Measurements from ENCODE around the gene IL19.

IL19 gene

DNA sequence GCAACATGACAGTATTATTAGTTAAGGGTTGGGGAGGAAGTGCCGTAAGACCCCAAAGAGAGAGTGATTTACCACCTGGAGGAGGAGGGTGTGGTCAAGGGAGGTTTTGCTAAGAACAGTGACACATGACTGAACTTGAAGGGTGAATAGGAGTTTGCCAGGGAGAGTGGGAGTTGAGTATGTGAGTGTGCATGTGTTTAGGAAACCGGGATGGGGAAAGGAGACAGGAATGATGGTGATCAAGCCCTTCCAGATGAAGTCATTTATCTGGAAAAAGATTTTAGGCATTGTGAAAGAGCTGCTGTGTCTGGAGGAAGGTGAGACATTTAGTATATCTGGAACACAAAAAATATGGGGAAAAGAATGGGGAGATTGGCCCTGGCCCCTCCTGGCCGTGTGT is 29.8 kb downstream of the IL19 start:
- no peak for DNase-seq (ENCODE audit: low read depth in 2 of 2)

DNA sequence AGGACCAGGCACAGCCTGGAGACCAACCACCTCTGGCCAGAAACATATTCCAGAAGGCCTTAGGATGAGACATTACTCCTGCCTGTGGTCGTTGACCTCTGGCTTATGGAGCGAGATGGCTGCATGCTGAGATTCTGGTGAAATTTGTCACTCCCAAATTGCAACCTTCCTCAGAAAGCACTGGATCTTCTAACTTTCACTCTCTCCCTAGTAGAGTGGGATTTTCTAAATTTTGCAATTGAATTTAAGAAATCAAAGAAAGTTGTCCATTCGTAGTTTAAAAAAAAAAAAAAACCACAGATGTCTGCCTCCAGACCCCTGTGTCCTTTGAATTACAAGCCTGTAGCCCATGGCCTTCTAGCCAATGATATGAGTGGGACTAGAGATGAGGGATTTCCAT is 30.3 kb downstream of the IL19 start:
- DNase-seq (ENCODE audit: low read depth in 2 of 2) = no peak

DNA sequence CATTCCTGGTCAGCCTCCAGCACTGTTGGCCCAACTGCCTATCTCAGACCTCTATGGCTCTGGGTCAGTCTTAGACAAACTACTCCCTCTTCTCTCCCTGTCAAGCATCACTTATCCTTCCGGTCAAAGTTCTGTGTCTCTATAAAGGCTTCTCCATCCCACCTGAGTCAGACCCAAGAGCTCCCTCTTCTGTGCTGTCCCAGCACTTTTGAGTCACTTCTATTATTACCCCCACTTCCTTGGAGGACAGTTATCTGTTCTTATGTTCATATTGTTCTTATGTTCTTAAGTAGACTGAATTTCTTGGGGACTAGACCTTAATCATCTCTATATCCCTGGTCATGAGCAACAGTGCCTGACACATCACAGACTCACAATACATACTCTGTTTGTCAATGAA is 30.9 kb downstream of the IL19 start:
- DNase-seq (ENCODE audit: low read depth in 2 of 2) = no peak

DNA sequence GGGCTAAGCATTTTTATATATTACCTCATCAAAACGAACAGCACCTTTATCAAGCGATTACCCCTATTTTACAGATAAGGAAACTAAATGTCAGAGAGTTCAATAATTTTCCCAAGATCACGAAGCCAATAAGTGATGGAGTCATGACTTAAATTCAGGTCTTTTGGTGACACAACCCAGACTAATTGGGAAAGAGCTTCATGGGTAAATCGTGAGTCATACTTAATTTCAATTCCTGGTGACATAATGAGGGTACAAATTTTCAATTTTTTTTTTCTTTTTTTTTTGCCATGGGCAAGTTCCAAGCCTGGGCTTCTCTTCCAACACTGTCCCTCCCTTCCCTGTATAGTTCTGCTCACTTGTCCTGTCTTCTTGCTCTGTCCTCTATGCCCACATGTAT is 31.8 kb downstream of the IL19 start:
- no peak for DNase-seq (ENCODE audit: low read depth in 2 of 2)

DNA sequence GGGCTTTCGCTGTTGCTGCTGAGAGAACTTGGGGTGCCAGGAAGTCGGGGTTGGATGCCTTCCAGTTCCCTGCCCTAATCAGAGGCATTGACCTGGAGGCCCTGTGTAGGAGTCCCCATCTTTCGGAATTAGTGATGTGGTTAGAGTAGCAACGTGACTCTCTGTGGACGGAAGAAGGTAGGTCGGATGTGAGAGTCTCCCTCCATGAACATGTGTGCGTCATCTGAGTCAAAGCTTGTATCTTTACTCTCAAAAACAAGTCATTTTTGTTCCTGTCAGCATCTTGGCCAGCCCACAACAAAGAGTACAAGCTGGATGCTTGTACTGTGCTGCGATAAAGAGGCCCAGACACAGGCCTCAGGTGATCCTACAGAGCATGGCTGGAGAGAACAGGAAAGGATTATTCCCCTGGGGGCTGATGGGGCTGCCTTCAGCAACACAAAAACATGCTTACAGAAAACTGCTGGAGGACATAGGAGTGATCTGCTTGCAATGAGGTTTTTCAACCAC is 32.7 kb downstream of the IL19 start:
- peak; percentile 42 to 72 for DNase-seq (ENCODE audit: low read depth in 2 of 2)

DNA sequence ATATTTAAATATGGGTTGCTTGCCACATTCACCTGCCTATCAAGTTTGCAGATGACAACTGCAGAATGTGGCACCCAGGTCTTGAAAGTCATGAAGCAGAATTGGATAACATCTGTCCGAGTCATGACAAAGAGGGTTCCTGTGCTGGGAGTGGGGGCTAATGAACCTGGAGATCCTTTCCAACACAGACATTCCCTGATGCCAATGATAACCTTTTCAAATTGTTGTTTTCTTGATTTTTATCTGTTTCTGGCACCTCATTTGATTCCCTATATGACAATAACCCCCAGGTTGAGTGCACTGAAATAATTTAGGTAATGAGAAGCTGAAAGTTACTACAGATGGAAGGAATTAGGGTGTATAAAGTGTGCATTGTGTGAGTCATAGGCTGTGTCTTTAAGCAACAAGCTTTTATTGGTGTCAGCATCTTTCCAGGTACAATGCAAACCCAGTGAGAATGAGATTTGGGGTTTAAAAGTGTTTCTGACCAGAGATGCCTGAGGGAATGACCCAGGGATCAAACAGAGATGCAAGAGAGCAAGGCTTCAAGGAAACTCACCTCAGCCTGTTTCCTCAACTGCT is 33.7 kb downstream of the IL19 start:
- DNase-seq (ENCODE audit: low read depth in 2 of 2) = no peak

DNA sequence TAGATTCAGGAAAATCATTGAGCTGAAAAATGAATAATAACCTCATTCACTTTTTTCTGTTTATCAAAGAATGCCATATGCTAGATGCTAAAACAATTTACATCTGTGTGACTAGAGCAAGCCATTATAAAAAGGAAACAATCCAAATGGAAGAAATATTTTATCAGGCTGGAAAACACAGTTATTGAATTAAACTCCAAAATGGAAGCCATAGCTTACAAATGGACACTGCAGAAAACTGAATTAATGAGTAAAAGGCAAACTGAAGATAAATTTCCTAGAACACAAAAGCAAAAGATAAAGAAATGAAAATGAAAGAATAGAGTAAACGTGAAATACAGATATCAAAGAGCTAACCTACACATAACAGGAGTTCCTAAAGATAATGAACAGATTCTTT is 34.8 kb downstream of the IL19 start:
- DNase-seq (ENCODE audit: low read depth in 2 of 2) = no peak

DNA sequence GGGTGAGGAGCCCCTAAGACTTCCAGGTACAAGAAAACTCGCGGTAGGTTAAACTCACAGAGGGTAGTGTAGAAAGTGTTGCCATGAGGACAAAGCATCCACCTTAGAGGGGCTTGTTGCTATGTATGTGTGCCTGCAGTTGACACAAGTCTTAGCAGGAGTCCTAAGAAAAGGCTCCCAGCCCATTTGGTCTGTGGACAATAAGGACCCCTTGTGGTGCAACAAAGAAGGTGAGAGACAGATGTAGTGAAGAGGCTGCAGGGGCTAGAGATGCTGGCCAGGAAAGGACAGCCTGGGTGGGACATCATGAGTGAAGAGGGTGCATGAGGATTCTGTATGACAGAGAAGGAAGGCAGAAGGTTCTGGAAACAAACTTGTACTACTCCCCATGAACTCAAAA is 38.0 kb downstream of the IL19 start:
- DNase-seq (ENCODE audit: low read depth in 2 of 2) = peak in 1 of 2 donors; percentile 22

DNA sequence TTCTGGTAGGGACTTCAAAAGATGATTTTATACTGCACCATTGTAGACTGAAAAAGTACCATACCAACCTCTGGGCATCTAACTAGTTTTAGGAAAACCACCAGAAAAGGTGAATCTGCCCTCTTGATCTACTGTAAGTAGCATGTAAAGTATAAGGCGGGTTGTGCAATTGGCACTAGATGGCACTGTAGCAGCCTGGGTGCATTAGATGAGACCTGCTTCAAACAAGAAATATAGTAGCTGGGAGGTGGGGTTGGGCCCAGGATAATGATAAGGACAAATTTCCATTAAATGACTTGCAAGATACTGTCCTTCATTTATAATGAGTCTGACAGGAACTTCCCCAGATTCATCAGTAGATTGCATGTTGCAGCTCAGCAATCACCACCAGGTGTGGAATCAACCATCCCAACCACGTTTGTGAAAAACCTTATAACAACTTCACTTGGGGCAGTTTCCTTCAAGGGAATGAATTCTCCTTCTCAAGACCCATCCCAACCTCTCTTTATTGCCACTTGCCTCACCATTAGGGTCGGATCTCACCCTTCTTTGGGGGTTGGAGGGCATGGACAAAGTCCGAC is 39.0 kb downstream of the IL19 start:
- no peak for DNase-seq (ENCODE audit: low read depth in 2 of 2)

DNA sequence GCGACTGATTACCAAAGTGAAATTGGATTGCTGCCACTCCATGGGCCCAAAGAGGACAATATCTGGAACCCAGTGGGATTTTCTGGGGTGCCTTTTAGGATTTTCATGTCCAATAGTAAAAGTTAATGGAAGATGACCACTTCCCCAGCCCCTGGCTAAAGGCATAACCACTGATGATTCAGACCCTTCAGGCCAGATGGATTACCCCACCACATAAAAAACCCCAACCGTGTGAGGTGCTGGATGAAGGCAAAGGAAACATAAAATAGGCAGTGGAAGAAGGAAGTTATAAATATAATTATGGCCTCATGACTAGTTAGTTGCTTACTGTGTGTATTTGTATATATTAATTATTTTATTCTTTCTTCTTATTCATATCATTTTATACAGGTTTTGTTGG is 41.9 kb downstream of the IL19 start:
- no peak for DNase-seq (ENCODE audit: low read depth in 2 of 2)

DNA sequence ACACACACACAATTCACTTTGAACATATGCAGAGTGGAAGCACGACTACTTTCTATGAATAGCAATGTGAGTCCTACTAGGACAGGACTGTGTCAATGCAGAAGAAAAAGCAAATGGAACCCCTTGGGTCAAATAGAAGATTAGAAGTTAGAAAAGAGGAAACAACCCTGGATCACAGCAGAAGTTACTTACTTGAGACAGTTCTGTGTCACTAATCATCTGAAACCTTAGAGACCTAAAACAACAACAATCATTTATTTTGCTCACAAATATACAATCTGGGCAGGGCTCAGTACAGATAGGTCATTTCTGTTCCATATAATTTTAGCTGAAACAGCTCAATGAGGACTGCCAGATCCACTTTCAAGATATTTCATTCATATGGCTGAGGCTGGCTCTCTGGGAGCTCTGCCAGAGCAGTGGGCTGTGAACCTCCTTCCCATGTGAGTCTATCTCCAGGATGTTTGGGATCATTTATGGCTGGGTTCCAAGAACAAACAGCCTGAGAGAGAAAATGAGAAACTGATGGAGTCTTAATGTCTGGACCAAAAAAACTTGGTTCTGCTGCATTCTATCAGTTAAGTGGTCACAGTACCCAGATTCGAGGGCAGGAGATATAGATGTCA is 44.3 kb downstream of the IL19 start:
- DNase-seq (ENCODE audit: low read depth in 2 of 2) = no peak

DNA sequence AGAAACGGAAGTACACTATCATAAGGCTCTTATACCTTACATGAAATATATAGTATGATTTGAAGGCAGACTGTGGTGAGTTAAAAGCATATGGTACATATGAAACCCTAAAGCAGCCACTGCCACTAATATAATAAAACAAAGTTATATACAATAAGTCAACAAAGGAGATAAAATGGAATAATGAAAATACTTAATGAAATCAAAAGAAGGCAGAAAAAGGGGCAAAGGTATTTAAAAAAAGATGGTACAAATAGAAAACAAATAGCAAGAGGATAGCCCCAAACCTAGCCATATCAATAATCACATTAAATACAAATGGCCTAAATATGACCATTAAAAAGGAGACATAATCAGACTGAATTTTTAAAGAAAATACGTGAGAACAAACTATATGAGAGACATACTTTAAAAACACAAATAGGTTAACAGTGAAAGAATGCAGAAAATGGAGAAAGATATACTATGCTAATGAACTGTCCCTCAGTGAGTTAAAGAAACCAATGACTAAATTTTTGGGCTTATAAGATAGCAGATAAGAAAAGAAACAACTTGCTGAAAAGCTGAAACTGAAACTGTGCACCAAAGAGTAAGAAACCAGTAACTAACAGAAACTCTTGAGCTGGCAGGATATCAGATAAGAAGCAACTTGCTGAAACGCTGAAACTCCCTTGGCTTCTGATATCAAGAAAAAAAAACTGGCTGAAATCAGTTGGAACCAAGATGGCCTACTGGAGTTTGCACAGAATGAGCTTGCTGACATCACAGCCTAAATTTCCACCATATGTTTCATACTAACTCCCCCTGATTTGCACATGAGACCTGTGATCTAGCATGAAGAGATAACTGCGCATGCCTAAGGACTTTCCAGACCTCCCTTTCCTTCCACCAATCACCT is 46.1 kb downstream of the IL19 start:
- no peak for DNase-seq (ENCODE audit: low read depth in 2 of 2)

DNA sequence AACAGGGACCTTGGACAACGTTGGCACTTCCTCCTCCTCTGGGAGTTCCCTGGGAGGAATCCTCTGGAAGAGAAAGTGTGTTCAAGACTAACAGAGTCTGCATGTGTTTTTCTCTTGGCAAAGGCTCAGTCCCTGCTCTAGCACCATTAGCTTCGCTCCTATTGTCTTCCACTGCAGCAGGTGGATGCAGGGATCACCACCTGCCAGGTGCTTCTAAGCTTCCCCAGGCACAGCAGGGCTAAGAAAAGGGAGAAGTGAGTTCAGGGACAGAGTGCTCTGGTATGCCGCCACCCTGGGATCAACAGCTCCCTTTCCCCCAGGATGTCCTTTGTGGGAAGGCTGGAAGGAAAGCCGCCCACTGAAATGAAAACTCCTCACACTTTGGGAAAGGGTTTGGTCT is 50.9 kb downstream of the IL19 start:
- no peak for DNase-seq (ENCODE audit: low read depth in 2 of 2)

DNA sequence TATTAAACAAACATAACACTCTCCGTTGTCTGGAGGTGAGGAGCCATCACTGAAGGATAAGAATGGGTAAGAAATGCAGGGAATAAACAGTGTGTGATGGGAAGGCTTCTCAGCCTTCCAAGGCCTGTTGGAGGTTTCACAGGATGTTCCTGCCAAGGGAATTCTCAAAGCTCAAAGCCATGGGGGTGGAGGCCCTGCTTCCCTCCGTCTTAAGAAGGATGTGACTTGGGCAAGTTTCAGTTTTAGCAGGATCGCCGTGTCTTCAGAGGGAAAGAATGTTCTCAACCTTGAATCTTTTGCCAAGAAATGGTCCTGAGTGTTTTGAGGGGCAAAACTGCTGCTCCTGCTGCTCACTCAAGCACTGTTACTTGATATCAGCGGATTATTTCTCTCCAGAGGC is 53.2 kb downstream of the IL19 start:
- no peak for DNase-seq (ENCODE audit: low read depth in 2 of 2)

DNA sequence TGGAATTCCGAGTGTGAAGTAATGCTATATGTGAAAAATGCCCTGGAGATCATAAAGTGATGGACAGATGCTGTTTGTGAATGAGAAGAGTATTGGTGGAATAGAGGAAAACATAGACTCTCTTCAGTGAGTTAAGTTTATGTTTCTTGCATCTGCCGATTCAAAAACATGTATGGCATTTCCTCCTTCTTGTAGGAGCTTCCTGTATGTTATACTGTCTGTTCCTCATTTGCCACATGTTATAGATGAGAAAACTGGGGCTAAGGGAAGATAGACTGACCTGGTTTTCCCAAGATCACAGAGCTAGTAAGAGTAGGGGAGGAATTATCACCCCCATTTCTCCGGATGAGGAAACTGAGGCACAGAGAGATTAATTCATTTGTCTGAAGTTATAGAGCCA is 53.8 kb downstream of the IL19 start:
- no peak for DNase-seq (ENCODE audit: low read depth in 2 of 2)

DNA sequence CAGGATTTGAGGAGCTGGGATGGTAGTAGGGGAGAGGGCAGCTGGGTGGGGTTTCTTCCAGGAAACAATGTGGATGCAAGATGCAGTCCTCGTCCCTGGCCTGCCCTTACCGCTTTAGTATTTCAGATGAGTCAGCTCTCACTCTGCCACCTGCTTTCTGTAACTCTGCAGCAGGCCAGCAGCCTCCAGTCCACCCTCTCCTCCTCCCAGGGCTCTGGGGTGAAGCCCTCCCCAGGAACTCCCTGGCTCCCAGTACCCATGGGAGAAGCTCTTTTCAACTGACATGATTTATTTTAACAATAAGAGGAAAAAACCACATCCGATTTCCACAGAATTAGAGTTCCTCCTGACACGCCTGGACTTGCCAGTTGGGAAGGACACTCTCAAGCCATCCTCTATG is 55.8 kb downstream of the IL19 start:
- no peak for DNase-seq (ENCODE audit: low read depth in 2 of 2)

DNA sequence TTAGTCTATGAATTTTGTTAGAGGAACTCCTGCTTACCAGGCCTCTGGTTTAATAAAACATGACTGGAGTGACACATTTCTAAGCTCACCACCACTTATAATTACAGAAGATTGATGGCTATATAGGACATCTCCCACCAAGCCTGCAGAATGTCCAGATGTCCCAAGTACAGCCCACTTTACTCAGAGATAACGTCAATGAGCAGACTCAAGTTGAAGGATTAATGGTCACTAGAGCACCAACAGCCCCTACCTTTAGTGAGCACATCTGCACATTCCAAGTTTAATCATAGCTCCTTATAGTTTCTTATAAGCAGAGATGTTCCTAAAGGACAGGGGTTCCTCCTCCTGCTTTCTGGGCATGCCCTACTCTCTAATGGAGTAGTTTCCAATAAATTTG is 57.5 kb downstream of the IL19 start:
- no peak for DNase-seq (ENCODE audit: low read depth in 2 of 2)

DNA sequence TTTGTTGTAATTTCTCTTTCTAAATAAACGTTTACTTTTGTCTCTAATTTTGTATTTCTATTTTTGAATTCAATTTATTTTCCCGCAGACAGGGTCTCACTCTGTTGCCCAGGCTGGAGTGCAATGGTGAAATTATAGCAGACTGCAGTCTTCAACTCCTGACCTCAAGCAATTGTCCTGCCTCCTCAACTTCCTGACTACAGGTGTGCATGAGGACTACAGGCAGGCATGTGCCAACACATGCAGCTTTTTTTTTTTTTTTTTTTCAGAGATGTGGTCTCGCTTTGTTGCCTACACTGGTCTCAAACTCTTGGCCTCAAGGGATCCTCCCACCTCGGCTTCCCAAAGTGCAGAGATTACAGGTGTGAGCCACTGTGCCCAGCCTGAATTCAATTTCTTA is 58.2 kb downstream of the IL19 start:
- no peak for DNase-seq (ENCODE audit: low read depth in 2 of 2)

DNA sequence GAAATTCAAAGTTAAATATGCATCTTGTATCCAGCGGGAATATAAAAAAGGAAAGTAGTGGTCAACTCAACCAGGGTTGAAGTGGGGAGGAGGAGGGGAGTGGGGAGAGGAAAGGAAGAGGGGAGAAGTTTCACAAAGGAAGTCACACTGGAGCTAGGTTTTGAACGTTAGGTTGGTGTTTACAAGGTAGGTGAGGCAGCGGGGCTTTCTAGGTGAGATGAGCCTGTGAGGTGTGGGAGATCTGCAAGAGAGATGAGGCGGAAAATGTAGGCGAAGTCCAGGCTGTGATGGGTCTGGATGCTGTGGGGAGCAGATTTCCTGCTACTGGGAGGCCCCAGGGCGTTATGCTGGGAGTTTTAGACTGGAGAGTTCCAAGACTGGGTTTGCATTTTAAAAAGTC is 58.7 kb downstream of the IL19 start:
- no peak for DNase-seq (ENCODE audit: low read depth in 2 of 2)

DNA sequence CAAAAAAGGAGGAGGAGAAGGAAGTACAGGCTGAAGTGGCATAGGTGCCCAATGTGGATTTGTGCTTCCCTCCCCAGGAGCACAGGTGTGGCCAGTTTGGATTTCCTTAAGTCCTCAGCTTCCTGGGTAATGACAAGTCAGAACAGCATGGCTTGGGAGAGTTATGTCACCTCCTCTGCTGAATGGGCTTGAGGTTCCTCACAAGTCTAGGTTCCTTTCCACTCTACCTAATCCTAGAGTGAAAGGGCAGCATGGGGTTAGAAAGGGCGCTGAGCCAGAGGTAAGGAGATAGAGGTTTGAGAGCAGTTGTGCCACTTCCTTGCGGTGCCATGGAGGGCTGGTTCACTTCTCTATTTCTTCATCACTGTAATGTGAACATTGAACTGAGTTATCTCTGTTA is 59.3 kb downstream of the IL19 start:
- no peak for DNase-seq (ENCODE audit: low read depth in 2 of 2)

DNA sequence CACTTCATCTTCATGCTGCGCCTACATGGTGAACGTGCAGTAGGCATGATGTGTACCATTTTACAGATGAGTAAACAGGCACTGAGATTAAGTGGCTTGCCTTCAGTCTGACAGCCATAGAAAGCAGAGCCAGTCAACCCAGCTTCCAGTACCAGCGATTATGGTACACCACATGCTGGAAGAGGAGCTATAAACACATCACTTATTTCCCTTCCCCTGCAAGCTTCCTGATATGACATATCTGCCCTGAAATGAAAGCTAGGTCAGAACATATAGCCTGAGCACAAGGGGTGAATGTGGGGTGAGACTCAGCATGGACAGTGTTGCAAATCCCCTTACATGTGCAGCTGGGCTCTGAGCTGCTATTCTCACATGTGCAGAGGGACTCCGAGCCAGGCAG is 61.1 kb downstream of the IL19 start:
- DNase-seq (ENCODE audit: low read depth in 2 of 2) = no peak

DNA sequence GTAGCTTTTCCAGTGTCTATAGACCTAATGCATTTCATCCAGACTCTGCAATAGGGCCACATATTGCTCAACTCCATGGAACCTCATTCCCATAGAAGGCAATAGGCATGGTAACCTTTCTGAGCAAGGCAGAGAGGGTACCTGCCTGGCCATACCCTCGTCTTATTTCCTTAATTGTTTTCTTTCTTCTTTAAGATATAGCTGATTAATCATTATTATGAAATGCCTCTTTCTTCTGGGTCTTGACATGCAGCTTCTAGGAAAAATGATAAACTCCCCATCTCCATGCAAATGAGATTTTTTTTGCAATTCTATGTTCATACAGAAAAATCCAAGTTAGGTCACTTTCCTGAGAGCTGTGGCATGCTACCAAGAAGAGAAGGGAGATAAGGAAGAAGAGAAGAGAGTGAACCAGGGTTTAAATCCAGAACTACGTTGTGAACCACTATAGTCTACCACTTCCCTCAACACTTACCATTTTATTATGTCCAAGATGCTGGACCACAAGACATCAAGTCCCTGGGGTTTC is 61.8 kb downstream of the IL19 start:
- DNase-seq (ENCODE audit: low read depth in 2 of 2) = no peak
